Breast epithelium (tissue), 4 donors: Measurements from ENCODE around the gene SECTM1. TPM values are rescaled to one million over a fixed set of nuclear protein-coding genes. Genes with fewer than 3 reads are reported as not detected.
"Not testable (repeated sequence)": the region's sequence is repeated elsewhere in the genome, so short reads cannot be mapped to it uniquely, and the experiment has no call there.

Experiments
- DNase-seq, 2 donors: peaks; one replicate each; pipeline ENCODE4 v3.0.0-alpha.2; 2019; ENCODE audit warnings: low spot score in 2 of 2
- H3K27ac ChIP-seq, 2 donors: fragments of 200-600 bp; sonication (generic) in 1 of 2; one replicate each; pipeline ENCODE4 v1.5.1; 2016 to 2019; ENCODE audit warnings: mild to moderate bottlenecking in 1 of 2
- H3K27me3 ChIP-seq, 2 donors: fragments of 200-600 bp; sonication (generic) in 1 of 2; one replicate each; pipeline versions ENCODE4 v1.5.1 to v1.6.0; 2017 to 2019; ENCODE audit warnings: control low read depth in 1 of 2, mild to moderate bottlenecking in 1 of 2
- H3K36me3 ChIP-seq: fragments of 200-600 bp; one replicate; pipeline ENCODE4 v1.5.1; 2019
- H3K4me1 ChIP-seq, 2 donors: fragments of 200-600 bp; sonication (generic); one replicate each; pipeline ENCODE4 v1.5.1; 2016 to 2019; ENCODE audit warnings: control low read depth in 1 of 2
- H3K4me3 ChIP-seq, 3 donors: fragments of 200-600 bp; sonication (generic); 1 replicate in 2 of 3; 2 replicates in 1 of 3; pipeline ENCODE4 v1.5.1; 2016 to 2019; ENCODE audit warnings: mild to moderate bottlenecking in 3 of 3, moderate library complexity in 2 of 3
- H3K9me3 ChIP-seq, 2 donors: fragments of 200-600 bp; sonication (generic) in 1 of 2; one replicate each; pipeline ENCODE4 v1.5.1; 2016 to 2019; ENCODE audit warnings: control low read depth in 1 of 2
- POLR2A ChIP-seq: fragments of 450-650 bp; IDR thresholded peaks from one replicate; pipeline ENCODE4 v1.6.1; 2016; ENCODE audit warnings: antibody characterized with exemption, mild to moderate bottlenecking, moderate library complexity
- POLR2AphosphoS5 ChIP-seq, 3 donors: sonication (generic); formaldehyde crosslinking; IDR thresholded peaks; one replicate each; pipeline ENCODE4 v1.6.1; 2017; ENCODE audit warnings: antibody characterized with exemption in 3 of 3
- intact Hi-C: fragments of 100-400 bp; cut with DNase I; formaldehyde crosslinking; loops from one replicate; pipeline ENCODE4 v1.15.1; 2023; ENCODE audit warnings: low total_unique reads
- total RNA-seq, 3 donors: library from RNA; depleted of rRNA; stranded (reverse); fragments of >200 nt; gene quantifications; one replicate each; pipeline ENCODE4 v1.1.0, GENCODE V29; 2016
- TF ChIP-seq, protein P1 (sequence below), 3 donors: fragments of 450-650 bp; IDR thresholded peaks; one replicate each; pipeline ENCODE4 v1.5.1; 2016 to 2017; ENCODE audit warnings: antibody characterized with exemption in 3 of 3, mild to moderate bottlenecking in 3 of 3, moderate library complexity in 3 of 3

SECTM1 gene
- total RNA-seq, 3 donors from 2014 or later = 11.5 to 23.9 (median 16.2) TPM

DNA sequence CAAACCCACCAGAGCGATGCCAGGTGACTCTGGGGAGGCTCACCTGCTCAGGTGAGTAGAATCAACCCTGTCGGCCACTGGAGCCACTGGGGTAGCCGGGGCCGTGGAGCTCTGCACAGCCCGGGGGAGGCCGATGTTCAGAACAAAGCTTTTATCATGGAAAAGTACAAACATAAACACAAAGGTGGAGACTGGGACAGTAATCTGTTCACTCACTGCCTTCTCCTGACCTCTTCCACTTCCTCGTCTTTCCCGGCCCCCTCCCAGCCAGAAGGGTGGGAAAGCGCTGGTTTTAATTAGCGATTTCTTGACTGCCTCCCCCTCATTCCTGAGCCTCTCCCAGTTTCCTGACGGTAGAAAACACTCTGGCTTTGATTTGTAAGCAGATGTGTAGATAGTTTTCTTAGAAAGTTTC lies 15.7 kb upstream of the SECTM1 start:
- no peak for DNase-seq
- Histone ChIP-seq H3K27me3 (no peaks in the 10 kb centered on the region), H3K27ac (peak overlapping the region in 1 of 2 donors; percentile 62), H3K9me3 (no peaks in the 10 kb centered on the region), H3K4me1 (peaks cover 0 to 4% of the 10 kb centered on the region in 2 donors), H3K36me3 (no peaks in the 10 kb centered on the region), H3K4me3 (peak overlapping the region in 1 of 3 donors; percentile 34)
- TF ChIP-seq, protein P1, sequence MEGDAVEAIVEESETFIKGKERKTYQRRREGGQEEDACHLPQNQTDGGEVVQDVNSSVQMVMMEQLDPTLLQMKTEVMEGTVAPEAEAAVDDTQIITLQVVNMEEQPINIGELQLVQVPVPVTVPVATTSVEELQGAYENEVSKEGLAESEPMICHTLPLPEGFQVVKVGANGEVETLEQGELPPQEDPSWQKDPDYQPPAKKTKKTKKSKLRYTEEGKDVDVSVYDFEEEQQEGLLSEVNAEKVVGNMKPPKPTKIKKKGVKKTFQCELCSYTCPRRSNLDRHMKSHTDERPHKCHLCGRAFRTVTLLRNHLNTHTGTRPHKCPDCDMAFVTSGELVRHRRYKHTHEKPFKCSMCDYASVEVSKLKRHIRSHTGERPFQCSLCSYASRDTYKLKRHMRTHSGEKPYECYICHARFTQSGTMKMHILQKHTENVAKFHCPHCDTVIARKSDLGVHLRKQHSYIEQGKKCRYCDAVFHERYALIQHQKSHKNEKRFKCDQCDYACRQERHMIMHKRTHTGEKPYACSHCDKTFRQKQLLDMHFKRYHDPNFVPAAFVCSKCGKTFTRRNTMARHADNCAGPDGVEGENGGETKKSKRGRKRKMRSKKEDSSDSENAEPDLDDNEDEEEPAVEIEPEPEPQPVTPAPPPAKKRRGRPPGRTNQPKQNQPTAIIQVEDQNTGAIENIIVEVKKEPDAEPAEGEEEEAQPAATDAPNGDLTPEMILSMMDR (IDR thresholded peaks at IDR 0.05) = no peak
- TF ChIP-seq POLR2A (no peak), POLR2AphosphoS5 (IDR thresholded peaks at IDR 0.05) (no peak)
- intact Hi-C loops = no loop called here

DNA sequence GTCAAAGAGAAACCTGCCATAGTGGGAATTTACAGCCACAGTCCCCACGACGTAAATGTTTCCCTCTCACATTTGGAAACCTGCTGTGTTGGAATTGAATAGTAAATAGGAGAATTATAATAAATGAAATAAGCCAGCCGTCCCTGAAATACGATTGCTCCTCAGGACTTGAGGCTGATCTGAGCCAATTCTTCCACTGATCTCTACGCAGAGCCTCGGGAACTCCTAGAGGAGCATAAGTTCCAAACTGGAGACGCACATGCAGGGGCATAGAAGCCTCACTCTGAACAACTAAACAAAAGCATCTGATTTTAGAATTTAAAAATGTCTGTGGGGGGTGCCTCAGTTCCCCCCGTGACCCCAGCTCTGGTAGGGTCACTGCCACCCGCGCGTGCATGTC lies 15.3 kb upstream of the SECTM1 start:
- H3K27ac ChIP-seq = peak overlapping the region in 1 of 2 donors; percentile 62
- H3K27me3 ChIP-seq = no peaks in the 10 kb centered on the region
- H3K9me3 ChIP-seq = no peaks in the 10 kb centered on the region
- intact Hi-C loops = no loop called here
- peaks cover 0 to 4% of the 10 kb centered on the region in 2 donors for H3K4me1 ChIP-seq
- no peaks in the 10 kb centered on the region for H3K36me3 ChIP-seq
- TF ChIP-seq POLR2AphosphoS5 (IDR thresholded peaks at IDR 0.05) (no peak), POLR2A (no peak)
- TF ChIP-seq, protein P1 (IDR thresholded peaks at IDR 0.05) = no peak
- DNase-seq = no peak
- peak overlapping the region in 1 of 3 donors; percentile 34 for H3K4me3 ChIP-seq

DNA sequence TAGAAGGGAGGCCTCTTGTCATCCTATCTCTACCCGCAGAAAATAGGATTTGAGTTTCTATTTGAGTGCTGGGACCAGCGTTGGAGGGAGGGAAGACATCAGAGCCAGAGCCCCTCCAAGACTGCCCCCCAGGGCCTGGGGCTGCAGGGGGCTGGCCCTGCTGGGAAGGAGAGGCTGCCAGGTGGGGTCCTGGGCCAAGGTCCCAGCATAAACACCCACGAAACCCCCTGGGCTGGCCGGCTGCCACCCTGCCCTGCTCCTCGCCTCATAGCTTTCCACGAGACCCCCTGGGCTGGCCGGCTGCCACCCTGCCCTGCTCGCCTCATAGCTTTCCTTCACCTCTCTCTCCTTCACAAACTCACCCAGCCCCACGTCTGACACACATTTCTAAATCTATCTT lies 14.9 kb upstream of the SECTM1 start:
- Histone ChIP-seq H3K4me1 (peaks cover 0 to 4% of the 10 kb centered on the region in 2 donors), H3K27ac (peak overlapping the region in 1 of 2 donors; percentile 48), H3K9me3 (no peaks in the 10 kb centered on the region), H3K27me3 (no peaks in the 10 kb centered on the region), H3K4me3 (no peak overlapping the region), H3K36me3 (no peaks in the 10 kb centered on the region)
- intact Hi-C loops = no loop called here
- DNase-seq = no peak
- TF ChIP-seq POLR2A (no peak), POLR2AphosphoS5 (IDR thresholded peaks at IDR 0.05) (no peak)
- TF ChIP-seq, protein P1 (IDR thresholded peaks at IDR 0.05) = no peak

DNA sequence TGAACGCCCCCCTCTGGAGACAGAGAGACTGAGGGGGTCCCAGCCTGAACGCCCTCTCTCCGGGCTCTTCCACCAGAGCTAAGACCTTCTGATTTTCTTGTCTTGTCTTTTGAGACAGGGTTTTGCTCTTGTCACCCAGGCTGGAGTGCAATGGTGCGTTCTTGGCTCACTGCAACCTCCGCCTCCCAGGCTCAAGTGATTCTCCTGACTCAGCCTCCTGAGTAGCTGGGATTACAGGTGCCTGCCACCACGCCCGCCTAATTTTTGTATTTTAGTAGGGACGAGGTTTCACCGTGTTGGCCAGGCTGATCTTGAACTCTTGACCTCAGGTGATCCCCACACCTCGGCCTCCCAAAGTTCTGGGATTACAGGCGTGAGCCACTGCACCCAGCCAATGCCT lies 14.4 kb upstream of the SECTM1 start:
- intact Hi-C loops, DNase-seq, H3K36me3 ChIP-seq, H3K4me3 ChIP-seq, H3K27ac ChIP-seq, H3K4me1 ChIP-seq, H3K9me3 ChIP-seq, H3K27me3 ChIP-seq: not testable (repeated sequence)

DNA sequence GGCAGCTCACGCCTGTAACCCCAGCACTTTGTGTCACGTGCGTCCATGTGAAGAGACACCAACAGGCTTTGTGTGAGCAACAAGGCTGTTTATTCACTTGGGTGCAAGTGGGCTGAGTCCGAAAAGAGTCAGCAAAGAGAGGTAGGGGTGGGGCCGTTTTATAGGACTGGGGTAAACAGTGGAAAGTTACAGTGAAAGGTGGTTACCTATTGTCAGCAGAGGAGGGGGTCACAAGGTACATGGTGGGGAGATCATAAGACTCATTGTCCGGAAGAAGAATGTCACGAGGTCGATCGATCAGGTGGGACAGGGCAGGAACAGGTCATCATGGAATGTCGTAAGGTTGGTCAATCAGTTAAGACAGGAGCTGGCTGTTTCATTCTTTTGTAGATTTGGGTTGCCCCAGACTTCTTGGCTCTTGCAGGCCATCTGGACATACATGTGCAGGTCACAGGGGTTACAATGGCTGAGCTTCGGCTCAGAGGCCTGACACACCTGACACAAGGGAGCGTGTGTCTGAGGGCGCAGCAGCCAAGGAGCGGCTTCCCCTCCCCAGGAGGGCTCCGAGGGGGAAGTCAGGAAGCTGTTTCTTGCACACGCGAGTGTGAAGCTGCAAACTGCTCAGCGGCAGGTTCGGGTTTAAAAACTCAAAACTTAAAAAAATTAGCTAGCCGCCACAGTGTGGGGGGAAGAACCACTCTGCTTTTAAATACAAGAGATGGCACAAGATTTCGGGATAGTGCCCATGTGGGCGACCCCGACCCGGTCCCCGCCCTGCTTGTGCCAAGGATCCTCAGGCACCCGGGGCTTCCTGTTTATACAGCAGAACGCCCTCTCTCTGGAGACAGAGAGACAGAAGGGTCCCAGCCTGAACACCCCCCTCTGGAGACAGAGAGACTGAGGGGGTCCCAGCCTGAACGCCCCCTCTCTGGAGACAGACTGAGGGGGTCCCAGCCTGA lies 13.1 kb upstream of the SECTM1 start:
- DNase-seq = no peak
- H3K4me3 ChIP-seq = no peak overlapping the region
- no peaks in the 10 kb centered on the region for H3K27me3 ChIP-seq
- intact Hi-C loops = no loop called here
- TF ChIP-seq POLR2AphosphoS5 (IDR thresholded peaks at IDR 0.05) = no peak
- TF ChIP-seq, protein P1 (IDR thresholded peaks at IDR 0.05) = no peak
- no peak for TF ChIP-seq POLR2A
- no peaks in the 10 kb centered on the region for H3K9me3 ChIP-seq
- H3K36me3 ChIP-seq = no peaks in the 10 kb centered on the region
- H3K4me1 ChIP-seq = no peaks in the 10 kb centered on the region
- H3K27ac ChIP-seq = no peak overlapping the region
